Stomach (tissue), 4 donors: ENCODE measurements around the gene CHN1.

Experiments used
- POLR2A ChIP-seq, 4 donors: fragments of 450-650 bp; IDR thresholded peaks; one replicate each; pipeline ENCODE4 v1.6.1; 2016; ENCODE audit warnings: antibody characterized with exemption in 4 of 4, control low read depth in 2 of 4, mild to moderate bottlenecking in 1 of 4, moderate library complexity in 1 of 4
- POLR2AphosphoS5 ChIP-seq, 3 donors: sonication (generic); formaldehyde crosslinking; IDR thresholded peaks; one replicate each; pipeline ENCODE4 v1.6.1; 2016; ENCODE audit warnings: antibody characterized with exemption in 3 of 3
- TF ChIP-seq, protein P1 (sequence below), 7 experiments: fragments of 450-650 bp in 4 of 7; fragments of 200-600 bp in 3 of 7; sonication (generic) in 3 of 7; IDR thresholded peaks; one replicate each; pipeline ENCODE4 v1.5.1; 2016 to 2019; ENCODE audit warnings: antibody characterized with exemption in 7 of 7, control low read depth in 2 of 7, mild to moderate bottlenecking in 1 of 7

DNA sequence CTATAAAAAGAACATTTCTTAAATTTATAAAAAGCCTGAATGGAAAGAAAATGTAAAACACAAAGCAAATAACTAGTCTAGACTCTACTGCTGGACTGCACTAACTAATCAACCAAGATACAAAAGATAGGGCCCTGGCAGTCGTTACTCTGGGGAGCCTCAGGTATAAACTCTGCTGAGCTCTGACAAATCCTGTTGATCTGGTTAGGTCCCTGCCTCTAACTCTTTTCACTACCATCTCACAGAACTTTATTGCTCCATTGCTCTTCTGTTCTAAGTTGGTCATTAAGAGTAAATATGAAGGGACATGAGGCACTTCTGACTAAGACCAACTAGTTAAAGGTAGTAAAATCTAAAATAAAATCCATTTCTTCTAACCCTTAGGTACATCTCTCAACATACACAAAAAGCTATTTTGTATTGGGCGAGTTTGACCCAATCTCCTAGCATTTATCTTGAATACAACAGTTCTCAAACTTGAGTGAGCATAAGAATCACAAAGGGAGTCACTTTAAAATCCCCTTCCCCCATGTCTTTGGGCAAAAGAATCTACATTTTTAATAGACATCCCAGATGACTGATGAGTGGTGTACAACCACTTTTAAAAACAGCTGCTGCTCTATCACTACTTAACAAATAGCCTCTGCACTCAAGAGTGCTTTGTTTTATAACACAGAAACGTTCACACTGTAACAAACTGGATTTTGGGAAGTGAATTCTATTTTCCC is 2.5 kb downstream of the CHN1 start:
- no peak for TF ChIP-seq POLR2A (IDR thresholded peaks at IDR 0.05)
- TF ChIP-seq, protein P1, sequence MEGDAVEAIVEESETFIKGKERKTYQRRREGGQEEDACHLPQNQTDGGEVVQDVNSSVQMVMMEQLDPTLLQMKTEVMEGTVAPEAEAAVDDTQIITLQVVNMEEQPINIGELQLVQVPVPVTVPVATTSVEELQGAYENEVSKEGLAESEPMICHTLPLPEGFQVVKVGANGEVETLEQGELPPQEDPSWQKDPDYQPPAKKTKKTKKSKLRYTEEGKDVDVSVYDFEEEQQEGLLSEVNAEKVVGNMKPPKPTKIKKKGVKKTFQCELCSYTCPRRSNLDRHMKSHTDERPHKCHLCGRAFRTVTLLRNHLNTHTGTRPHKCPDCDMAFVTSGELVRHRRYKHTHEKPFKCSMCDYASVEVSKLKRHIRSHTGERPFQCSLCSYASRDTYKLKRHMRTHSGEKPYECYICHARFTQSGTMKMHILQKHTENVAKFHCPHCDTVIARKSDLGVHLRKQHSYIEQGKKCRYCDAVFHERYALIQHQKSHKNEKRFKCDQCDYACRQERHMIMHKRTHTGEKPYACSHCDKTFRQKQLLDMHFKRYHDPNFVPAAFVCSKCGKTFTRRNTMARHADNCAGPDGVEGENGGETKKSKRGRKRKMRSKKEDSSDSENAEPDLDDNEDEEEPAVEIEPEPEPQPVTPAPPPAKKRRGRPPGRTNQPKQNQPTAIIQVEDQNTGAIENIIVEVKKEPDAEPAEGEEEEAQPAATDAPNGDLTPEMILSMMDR (IDR thresholded peaks at IDR 0.05): no peak
- TF ChIP-seq POLR2AphosphoS5 (IDR thresholded peaks at IDR 0.05): no peak
